Stimulated activated CD4-positive, alpha-beta T cell treated with anti-CD3 and anti-CD28 coated beads, Interleukin-1b, Interleukin-23, amount 100 ng/mL, for 24 hours (primary cell): ENCODE data around the gene RASD2.

ENCODE experiments used
- DNase-seq, 4 experiments: peaks; one replicate each; pipeline ENCODE4 v3.0.0-alpha.2; 2020; ENCODE audit warnings: low read depth in 4 of 4, low spot score in 1 of 4

Gene RASD2

GRCh38 chr22:35517769-35518530, 22.7 kb upstream of the RASD2 start:
- DNase-seq, result no peak

- no peak for DNase-seq
Observed at GRCh38 chr22:35518811-35519210, 21.8 kb upstream of the RASD2 start.

GRCh38 chr22:35519306-35520000, 21.2 kb upstream of the RASD2 start:
- no peak for DNase-seq

GRCh38 chr22:35521358-35522224, 19.0 kb upstream of the RASD2 start:
- no peak for DNase-seq

- DNase-seq, result no peak
Observed at GRCh38 chr22:35522225-35523149, 18.1 kb upstream of the RASD2 start.

GRCh38 chr22:35523167-35523947, 17.3 kb upstream of the RASD2 start:
- DNase-seq, result no peak

- DNase-seq, result no peak
Observed at GRCh38 chr22:35524966-35525686, 15.5 kb upstream of the RASD2 start.

- DNase-seq, result no peak
Observed at GRCh38 chr22:35525687-35526332, 14.8 kb upstream of the RASD2 start.

- no peak for DNase-seq
Observed at GRCh38 chr22:35526333-35526979, 14.2 kb upstream of the RASD2 start.

- no peak for DNase-seq
Observed at GRCh38 chr22:35528927-35529326, 11.7 kb upstream of the RASD2 start.

- DNase-seq, result no peak
Observed at GRCh38 chr22:35530700-35531099, 9.9 kb upstream of the RASD2 start.

- DNase-seq, result no peak
Observed at GRCh38 chr22:35531202-35531601, 9.4 kb upstream of the RASD2 start.

- no peak for DNase-seq
Observed at GRCh38 chr22:35531676-35532075, 9.0 kb upstream of the RASD2 start.

GRCh38 chr22:35533365-35534029, 7.1 kb upstream of the RASD2 start:
- no peak for DNase-seq

- DNase-seq, result no peak
Observed at GRCh38 chr22:35534091-35534490, 6.5 kb upstream of the RASD2 start.

- no peak for DNase-seq
Observed at GRCh38 chr22:35537232-35537631, 3.4 kb upstream of the RASD2 start.

GRCh38 chr22:35538801-35539321, 1.8 kb upstream of the RASD2 start:
- DNase-seq, result peak in 2 of 4 experiments; percentile 7 to 14
